HUES48 (cell line): ENCODE data around the gene NAIF1.
"Not testable (repeated sequence)": the region's sequence is repeated elsewhere in the genome, so short reads cannot be mapped to it uniquely, and the experiment has no call there.

ENCODE experiments used
- H3K27ac ChIP-seq: one replicate; pipeline ENCODE4 v1.7.0; 2013; ENCODE audit warnings: low read depth, low read length, inconsistent platforms
- H3K27me3 ChIP-seq: 2 replicates; pipeline ENCODE4 v1.6.1; 2013; ENCODE audit warnings: mild to moderate bottlenecking, low read length; ENCODE audit not compliant: control insufficient read depth, insufficient read depth
- H3K36me3 ChIP-seq: 2 replicates; pipeline ENCODE4 v1.6.1; 2013; ENCODE audit warnings: low read length; ENCODE audit not compliant: control insufficient read depth, insufficient read depth
- H3K4me1 ChIP-seq: 2 replicates; pipeline ENCODE4 v1.6.1; 2013; ENCODE audit warnings: mild to moderate bottlenecking, low read length; ENCODE audit not compliant: control insufficient read depth, insufficient read depth
- H3K4me3 ChIP-seq: 2 replicates; pipeline ENCODE4 v1.5.1; 2013; ENCODE audit warnings: mild to moderate bottlenecking, low read depth, low read length
- H3K9ac ChIP-seq: 2 replicates; pipeline ENCODE4 v1.6.1; 2013; ENCODE audit warnings: mild to moderate bottlenecking, low read depth, low read length, moderate library complexity
- H3K9me3 ChIP-seq: 2 replicates; pipeline ENCODE4 v1.6.1; 2013; ENCODE audit warnings: low read length; ENCODE audit not compliant: control insufficient read depth, insufficient read depth

The NAIF1 gene

GRCh38 chr9:128053560-128053959 is 13.6 kb downstream of the NAIF1 start:
- Histone ChIP-seq H3K27ac (no peak overlapping the region), H3K4me1 (peaks cover 14% of the 10 kb centered on the region), H3K9ac (no peak overlapping the region), H3K36me3 (no peaks in the 10 kb centered on the region), H3K27me3 (no peaks in the 10 kb centered on the region), H3K4me3 (no peak overlapping the region), H3K9me3 (no peaks in the 10 kb centered on the region)

GRCh38 chr9:128051932-128052709 is 15.0 kb downstream of the NAIF1 start:
- peaks cover 13% of the 10 kb centered on the region for H3K4me1 ChIP-seq
- H3K9me3 ChIP-seq: no peaks in the 10 kb centered on the region
- H3K36me3 ChIP-seq: no peaks in the 10 kb centered on the region
- H3K9ac ChIP-seq: no peak overlapping the region
- no peak overlapping the region for H3K27ac ChIP-seq
- no peak overlapping the region for H3K4me3 ChIP-seq
- H3K27me3 ChIP-seq: no peaks in the 10 kb centered on the region

DNA sequence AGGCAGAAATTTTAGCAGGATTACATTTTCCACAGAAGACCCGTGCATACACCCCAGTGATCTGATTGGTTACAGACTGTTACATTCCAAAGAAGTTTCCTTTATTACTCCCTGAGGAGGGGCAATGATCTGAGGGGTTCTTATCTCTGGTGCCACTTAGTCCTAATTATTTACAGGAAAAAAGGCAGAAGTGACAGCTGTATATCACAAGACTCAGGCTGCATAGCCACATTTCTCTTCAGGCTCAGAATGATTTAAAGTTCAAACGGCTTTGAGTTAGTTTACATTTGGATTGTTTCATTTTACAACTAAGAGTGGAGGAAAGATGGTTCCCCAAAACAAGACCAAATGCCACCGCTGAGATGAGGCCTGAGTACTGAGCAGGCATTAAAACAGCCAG is 17.3 kb downstream of the NAIF1 start:
- no peak overlapping the region for H3K27ac ChIP-seq

GRCh38 chr9:128048663-128049062 is 18.5 kb downstream of the NAIF1 start:
- no peaks in the 10 kb centered on the region for H3K36me3 ChIP-seq
- no peaks in the 10 kb centered on the region for H3K27me3 ChIP-seq
- no peaks in the 10 kb centered on the region for H3K4me1 ChIP-seq
- no peak overlapping the region for H3K9ac ChIP-seq
- no peak overlapping the region for H3K27ac ChIP-seq
- no peak overlapping the region for H3K4me3 ChIP-seq
- H3K9me3 ChIP-seq: no peaks in the 10 kb centered on the region

More for the DNA sequence above, 17.3 kb downstream of the NAIF1 start:
- Histone ChIP-seq H3K4me3 (no peak overlapping the region), H3K36me3 (no peaks in the 10 kb centered on the region), H3K9ac (no peak overlapping the region), H3K9me3 (no peaks in the 10 kb centered on the region), H3K27me3 (no peaks in the 10 kb centered on the region), H3K4me1 (no peaks in the 10 kb centered on the region)

- Histone ChIP-seq H3K36me3 (no peaks in the 10 kb centered on the region), H3K4me1 (no peaks in the 10 kb centered on the region), H3K4me3 (no peak overlapping the region), H3K9me3 (no peaks in the 10 kb centered on the region), H3K9ac (no peak overlapping the region), H3K27me3 (no peaks in the 10 kb centered on the region), H3K27ac (no peak overlapping the region)
These were observed 19.9 kb downstream of the NAIF1 start for GRCh38 chr9:128047231-128047630.

DNA sequence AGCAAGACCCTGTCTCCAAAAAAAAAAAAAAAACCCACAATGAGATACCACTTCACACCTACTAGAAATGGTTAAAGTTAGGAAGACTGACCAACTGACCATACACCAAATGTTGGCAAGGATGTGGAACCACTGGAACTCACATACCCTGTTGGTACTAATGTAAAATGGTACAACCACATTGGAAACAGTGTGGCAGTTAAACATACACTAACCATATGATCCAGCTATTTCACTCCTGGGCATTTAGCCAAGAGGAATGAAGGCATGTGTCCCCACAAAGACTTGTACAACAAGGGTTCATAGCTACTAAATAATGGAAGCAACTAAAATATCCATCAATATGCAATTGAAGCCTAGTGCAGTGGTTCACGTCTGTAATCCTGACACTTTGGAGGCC is 21.3 kb downstream of the NAIF1 start:
- Histone ChIP-seq H3K4me3 (no peak overlapping the region), H3K9me3 (no peaks in the 10 kb centered on the region), H3K4me1 (no peaks in the 10 kb centered on the region), H3K36me3 (no peaks in the 10 kb centered on the region), H3K27me3 (no peaks in the 10 kb centered on the region), H3K27ac (no peak overlapping the region), H3K9ac (no peak overlapping the region)

- not testable (repeated sequence) for H3K4me3 ChIP-seq, H3K4me1 ChIP-seq, H3K27ac ChIP-seq, H3K36me3 ChIP-seq, H3K27me3 ChIP-seq, H3K9ac ChIP-seq, H3K9me3 ChIP-seq
These were observed 21.7 kb downstream of the NAIF1 start for GRCh38 chr9:128045409-128045808.

GRCh38 chr9:128043467-128043868 is 23.7 kb downstream of the NAIF1 start:
- Histone ChIP-seq H3K9ac (no peak overlapping the region), H3K4me1 (no peaks in the 10 kb centered on the region), H3K27me3 (no peaks in the 10 kb centered on the region), H3K36me3 (no peaks in the 10 kb centered on the region), H3K4me3 (no peak overlapping the region), H3K27ac (no peak overlapping the region), H3K9me3 (no peaks in the 10 kb centered on the region)

DNA sequence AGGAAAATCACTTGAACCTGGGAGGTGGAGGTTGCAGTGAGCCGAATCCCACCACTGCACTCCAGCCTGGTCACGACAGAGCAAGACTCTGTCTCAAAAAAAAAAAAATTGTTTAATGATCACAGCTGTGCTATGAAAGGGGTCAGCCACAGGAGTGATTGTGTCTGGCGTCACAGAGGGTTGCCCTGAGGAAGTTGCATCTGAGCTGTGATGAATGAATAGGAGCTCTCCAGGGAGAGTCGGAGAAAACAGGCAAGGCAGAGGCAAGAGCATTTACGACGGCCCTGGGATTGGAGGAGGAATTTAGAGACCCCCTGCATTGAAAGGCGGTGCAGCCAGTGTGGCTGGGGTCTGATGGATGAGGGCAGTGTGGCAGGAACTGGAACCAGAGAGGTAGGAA is 25.1 kb downstream of the NAIF1 start:
- Histone ChIP-seq H3K36me3 (no peaks in the 10 kb centered on the region), H3K4me3 (no peak overlapping the region), H3K27me3 (no peaks in the 10 kb centered on the region), H3K4me1 (no peaks in the 10 kb centered on the region), H3K9me3 (no peaks in the 10 kb centered on the region), H3K27ac (no peak overlapping the region), H3K9ac (no peak overlapping the region)

- not testable (repeated sequence) for H3K36me3 ChIP-seq, H3K4me1 ChIP-seq, H3K27ac ChIP-seq, H3K27me3 ChIP-seq, H3K9me3 ChIP-seq, H3K4me3 ChIP-seq, H3K9ac ChIP-seq
These were observed 26.3 kb downstream of the NAIF1 start for GRCh38 chr9:128040783-128041182.

DNA sequence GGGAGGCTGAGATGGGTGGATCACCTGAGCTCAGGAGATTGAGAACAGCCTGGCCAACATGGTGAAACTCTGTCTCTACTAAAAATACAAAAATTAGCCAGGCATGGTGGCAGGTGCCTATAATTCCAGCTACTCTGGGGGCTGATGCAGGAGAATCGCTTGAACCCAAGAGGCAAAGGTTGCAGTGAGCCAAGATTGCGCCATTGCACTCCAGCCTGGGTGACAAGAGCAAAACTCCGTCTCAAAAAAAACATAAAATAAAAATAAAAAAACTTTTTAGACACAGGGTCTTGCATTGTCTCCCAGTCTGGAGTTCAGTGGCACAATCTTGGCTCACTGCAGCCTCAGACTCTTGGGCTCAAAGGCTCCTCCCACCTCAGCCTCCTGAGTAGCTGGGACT is 30.6 kb downstream of the NAIF1 start:
- not testable (repeated sequence) for H3K27ac ChIP-seq, H3K4me3 ChIP-seq, H3K4me1 ChIP-seq, H3K36me3 ChIP-seq, H3K9ac ChIP-seq, H3K9me3 ChIP-seq, H3K27me3 ChIP-seq
